NCI-H1105 (cell line): ENCODE data around the gene ILF3.
"Not testable (repeated sequence)": the region's sequence is repeated elsewhere in the genome, so short reads cannot be mapped to it uniquely, and the experiment has no call there.

Source experiments
- DNase-seq: peaks from one replicate; lab custom pipeline; 2025; lab: John Stamatoyannopoulos, UW

The ILF3 gene

DNA sequence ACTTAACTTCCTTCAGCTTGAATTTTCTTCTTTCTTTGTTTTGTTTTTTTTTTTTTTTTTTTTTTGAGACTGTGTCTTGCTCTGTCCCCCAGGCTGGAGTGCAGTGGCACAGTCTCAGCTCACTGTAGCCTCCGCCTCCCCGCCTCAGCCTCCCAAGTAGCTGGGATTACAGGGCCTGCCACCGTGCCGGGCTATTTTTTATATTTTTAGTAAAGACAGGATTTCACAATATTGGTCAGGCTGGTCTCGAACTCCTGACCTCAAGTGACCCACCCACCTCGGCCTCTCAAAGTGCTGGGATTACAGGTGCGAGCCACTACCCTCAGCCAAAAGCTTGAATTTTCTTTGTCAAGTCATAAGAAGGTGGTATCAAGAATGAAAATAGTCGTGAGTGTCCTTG lies 21.1 kb downstream of the ILF3 start:
- DNase-seq = not testable (repeated sequence)

DNA sequence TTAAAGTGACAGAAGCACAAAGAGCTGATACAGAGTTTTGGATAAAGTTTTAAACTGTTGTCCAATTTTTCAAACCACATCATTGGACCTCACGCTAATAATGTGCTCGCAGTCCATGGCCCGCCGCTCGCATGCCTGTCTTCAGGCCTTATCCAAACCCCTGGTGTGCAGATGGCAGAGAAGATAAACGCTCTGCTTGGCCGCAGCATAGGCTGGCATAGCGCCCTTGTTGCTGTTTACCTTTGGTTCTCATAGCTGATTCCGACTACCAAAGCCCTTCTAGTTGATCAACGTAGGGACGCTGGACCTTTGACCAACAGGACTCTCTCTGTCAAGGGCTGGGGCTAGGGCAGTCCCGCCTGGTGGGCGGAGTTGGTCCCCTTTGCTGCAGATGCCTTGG lies 23.6 kb downstream of the ILF3 start:
- no peak for DNase-seq

DNA sequence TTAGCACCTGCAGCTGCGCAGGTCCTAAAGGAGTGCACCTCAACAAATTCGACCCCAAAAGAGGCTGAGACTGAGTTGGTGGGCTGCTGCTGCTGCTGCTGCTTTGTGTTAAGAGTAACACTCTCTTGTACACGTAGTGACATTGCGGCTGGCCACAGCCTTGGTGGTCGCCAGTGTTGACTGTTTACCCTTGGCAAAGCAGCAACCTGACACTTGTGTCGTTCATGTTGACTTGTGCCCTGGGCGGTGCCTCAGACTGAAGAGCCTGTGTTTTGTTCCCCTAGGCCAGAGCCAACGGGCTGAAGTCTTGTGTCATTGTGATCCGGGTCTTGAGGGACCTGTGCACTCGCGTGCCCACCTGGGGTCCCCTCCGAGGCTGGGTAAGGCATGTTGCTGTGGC lies 24.7 kb downstream of the ILF3 start:
- DNase-seq = no peak

DNA sequence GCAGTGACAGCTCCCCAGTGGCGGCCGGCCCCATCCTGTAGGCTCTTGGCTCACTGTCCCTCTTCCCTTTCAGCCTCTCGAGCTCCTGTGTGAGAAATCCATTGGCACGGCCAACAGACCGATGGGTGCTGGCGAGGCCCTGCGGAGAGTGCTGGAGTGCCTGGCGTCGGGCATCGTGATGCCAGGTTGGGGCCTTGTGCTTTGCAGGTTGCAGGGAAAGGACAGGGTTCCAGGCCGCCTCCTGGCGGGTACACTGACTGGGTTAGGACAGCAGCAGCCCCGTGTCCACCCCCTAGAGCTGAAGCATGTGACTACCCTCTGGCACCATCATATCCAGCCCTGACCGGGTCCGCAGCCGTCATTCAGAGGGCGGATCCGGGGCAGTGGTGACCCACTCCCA lies 25.6 kb downstream of the ILF3 start:
- DNase-seq = no peak

DNA sequence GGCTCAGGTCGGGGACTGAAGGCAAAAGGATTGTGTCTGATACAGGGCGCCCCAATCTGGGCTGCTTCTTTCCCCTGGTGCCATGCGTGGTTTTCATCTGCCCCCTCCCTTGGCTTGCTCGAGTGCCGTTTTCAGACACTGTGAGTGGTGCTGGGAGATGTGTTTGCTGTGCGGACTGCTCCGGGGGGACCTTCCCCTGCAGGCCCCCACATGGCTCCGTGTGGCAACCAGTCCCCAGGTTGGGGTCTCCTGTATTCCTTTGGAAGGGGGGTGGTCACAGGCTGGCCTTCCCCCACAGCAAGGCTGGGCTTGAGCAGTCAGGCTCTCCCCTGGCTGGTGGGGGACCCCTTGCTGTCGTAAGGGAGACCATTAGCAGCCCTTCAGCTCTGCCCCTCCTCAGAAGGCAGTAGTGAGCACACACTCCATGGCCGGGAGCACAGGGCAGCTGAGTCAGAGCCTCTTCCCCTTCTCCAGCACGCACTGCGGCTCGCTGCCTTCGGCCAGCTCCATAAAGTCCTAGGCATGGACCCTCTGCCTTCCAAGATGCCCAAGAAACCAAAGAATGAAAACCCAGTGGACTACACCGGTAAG lies 26.5 kb downstream of the ILF3 start:
- no peak for DNase-seq

DNA sequence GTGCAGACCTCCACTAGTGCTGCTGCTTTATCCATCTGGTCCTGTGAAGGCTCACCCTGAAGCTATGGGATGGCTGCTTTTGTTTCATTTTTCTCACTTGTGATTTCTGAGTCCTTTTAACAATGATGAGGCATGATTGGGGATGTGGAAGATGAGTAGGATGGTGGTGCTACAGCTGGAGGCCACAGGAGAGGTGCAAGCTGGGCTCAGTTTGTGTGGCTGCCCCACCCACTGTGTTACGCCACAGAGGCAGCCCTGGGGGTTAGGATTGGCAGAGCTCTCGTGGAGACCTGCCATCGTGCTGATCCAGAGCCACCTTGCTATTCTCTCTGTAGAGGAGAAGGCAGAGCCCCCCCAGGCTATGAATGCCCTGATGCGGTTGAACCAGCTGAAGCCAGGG lies 27.5 kb downstream of the ILF3 start:
- no peak for DNase-seq

DNA sequence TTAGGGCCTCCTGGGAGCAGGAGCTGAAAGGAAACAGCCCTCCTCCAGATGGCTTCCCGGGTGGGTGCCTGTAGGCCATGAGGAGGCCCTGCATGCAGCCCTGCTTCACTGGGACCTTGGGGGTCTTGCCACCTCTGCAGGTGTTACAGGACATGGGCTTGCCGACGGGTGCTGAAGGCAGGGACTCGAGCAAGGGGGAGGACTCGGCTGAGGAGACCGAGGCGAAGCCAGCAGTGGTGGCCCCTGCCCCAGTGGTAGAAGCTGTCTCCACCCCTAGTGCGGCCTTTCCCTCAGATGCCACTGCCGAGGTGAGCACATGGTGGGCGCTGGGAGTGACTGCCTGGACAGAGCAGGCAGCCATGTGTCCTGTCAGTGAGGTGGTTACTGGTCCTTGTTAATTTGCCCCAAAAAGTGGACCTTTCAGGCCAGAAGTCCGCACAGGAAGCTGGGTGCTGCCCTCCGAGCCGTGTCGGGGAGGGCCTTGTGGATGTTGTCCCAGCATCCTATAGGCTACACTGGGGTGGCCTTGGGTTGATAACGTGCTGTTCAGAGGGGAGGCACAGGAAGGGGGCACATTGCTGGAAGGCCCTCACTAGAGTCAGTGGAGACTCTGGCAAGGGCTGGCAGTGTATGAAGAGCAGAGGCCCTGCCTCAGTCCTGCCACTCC lies 28.4 kb downstream of the ILF3 start:
- DNase-seq = no peak

DNA sequence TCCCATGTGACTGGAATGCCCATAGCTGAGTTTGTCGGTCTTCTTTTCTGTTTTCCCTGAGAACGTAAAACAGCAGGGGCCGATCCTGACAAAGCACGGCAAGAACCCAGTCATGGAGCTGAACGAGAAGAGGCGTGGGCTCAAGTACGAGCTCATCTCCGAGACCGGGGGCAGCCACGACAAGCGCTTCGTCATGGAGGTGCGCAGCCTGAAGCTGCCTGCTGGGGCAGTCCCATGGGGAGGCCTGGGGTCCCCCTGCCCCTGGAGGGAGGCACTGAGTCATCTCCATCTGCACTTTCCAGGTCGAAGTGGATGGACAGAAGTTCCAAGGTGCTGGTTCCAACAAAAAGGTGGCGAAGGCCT lies 28.9 kb downstream of the ILF3 start:
- no peak for DNase-seq

DNA sequence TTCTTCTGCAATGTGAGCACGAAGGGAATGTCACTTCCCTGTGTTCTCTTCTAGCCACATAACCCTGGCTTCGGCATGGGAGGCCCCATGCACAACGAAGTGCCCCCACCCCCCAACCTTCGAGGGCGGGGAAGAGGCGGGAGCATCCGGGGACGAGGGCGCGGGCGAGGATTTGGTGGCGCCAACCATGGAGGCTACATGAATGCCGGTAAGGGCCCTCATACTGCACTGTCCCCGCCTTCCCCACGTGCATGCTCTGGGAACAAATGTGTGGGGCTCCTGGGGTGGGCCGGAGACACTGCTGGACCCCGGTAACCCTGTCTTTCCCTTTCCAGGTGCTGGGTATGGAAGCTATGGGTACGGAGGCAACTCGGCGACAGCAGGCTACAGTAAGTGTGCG lies 29.4 kb downstream of the ILF3 start:
- no peak for DNase-seq

DNA sequence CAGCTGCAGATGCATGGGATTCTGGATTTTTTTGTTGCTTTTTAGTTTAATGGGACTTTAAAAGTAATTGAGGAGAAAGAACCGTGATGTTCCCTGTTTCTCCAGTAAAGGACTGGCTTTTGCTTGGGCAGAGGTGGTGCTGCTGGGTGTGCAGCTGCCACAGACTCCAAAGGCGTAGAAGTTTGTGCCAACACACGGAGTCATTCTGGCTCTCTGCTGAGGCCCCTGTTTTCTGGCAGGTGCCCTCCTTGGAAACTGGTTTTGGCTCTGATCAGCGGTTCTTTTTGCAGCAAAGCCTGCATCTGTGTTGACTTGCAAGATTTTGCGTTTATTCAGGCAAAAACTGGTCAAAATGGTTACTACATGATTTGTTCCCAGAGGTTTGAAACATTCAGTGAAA lies 31.1 kb downstream of the ILF3 start:
- DNase-seq = no peak

DNA sequence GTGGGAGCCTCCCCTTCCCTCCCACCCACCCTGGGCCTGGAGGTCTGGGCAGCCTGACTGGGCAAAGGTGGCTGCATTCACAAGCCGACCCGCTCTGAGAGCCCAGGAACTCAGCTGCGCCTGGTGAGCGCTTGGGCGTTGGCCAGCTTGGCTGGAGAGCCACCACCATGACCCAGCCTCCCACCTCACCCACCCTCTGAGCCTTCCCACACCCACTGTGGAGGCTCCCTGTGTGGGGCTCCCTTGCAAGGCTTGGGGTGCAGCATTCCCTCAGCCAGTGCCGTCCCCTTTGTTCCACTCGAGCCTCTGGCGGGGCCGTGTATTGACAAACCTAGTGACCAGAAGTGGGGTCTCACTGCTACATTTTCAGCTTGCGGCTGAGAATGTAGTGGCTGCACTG lies 32.0 kb downstream of the ILF3 start:
- DNase-seq = no peak

DNA sequence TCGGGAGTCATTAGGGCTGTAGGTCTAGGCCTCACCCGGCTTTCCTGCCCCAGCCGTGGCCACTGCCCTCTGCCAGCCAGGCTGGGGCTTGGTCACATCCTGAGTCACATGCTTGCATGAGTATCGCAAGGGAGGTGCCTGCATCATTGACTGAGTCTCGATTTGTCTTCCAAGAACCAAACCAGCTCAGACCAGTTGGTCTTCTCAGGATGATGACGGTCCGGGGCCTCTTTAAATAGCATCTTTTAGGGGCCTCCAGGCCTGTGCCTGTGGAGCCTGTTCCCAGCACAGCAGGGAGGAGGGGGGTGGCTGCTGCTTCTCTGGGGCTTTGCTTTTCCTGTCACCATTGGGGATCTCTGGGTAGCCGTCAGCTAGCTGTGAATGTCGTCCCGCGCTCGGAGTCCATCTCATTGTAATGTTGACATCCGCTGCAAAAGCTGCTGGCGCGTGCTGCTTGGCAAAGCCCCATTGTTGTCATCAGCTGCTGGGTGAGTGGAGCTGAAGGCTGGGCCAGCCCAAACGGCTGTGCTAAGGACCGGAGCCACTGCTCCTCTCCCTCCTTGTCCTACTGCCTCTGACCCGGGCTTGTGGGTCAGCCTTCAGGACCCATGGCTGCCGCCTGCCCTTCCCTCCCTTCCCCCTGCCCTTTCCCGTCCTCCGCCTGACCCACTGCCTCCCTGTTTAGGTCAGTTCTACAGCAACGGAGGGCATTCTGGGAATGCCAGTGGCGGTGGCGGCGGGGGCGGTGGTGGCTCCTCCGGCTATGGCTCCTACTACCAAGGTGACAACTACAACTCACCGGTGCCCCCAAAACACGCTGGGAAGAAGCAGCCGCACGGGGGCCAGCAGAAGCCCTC lies 32.7 kb downstream of the ILF3 start:
- DNase-seq = no peak

DNA sequence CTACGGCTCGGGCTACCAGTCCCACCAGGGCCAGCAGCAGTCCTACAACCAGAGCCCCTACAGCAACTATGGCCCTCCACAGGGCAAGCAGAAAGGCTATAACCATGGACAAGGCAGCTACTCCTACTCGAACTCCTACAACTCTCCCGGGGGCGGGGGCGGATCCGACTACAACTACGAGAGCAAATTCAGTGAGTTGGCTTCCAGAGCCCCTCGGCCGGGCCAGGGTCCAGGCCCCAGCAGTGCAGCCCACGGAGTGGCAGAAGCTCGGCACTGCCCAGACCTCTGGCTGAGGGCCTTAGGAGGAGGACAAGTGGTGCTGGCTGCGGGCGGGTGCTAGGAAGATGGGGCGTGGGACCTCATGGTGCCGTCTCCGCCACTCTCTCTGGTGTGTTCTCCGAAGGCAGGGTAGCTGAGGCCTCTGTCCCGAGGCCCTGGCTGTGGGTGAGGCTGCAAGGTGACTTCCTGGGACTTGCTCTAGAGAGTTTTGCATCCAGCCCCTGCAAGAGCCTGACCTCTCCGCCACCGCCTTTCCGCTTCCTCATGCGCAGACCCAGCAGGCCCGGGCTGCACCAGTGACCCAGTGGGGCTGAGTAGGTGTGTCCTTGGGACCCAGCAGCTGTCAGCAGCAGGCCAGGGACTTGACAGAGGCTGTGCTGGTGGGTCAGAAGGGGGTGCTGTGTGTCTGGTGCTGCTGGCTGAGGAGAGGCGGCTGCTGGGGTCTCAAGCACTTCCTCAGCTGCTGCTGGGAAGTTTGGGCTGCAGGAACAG lies 33.6 kb downstream of the ILF3 start:
- DNase-seq = no peak

DNA sequence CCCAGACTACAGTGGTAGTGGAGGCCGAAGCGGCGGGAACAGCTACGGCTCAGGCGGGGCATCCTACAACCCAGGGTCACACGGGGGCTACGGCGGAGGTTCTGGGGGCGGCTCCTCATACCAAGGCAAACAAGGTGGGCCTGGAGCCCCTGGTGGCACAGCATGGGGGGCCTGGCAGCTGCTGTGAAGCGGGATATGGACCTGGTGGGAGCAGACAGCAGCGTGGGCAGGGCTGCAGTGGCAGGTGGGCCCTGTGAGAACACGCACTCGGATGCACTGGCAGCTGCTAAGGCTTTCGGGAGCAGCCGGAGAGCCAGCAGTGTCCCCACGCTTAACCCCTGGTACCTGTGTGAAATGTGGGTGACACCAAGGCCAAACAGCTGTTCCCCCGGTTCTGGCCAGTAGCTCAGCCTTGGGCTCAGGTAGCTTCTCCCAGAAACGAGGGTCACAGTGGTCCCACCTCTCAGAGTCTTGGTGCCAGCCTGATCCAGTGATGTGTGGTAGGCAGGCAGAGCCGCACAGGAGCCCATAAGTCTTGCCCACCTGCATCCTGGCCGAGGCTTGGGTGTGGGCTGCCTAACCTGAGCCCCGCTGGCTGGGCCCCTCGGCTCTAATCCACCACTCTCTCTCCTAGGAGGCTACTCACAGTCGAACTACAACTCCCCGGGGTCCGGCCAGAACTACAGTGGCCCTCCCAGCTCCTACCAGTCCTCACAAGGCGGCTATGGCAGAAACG lies 34.6 kb downstream of the ILF3 start:
- no peak for DNase-seq

DNA sequence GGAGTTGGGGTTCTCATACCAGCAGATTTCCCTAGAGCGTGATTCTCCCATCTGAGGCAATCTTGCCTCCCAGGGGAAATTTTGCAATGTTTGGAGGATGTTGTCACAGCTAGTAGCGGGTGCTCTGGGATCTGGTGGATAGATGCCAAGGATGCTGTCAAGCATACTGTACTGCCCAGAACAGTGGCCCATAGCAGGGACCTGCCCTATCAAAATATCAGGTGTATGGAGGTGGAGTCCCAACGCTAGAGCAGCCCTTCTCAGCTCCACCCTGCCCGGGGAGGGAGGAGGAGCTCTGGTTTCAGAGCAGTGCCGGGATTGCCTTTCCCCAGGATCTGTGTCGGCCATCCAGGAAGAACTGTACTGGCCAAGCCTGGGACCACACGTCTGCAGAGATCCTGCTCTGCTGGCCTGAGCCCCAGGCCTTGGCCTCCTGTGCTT lies 36.2 kb downstream of the ILF3 start:
- no peak for DNase-seq

DNA sequence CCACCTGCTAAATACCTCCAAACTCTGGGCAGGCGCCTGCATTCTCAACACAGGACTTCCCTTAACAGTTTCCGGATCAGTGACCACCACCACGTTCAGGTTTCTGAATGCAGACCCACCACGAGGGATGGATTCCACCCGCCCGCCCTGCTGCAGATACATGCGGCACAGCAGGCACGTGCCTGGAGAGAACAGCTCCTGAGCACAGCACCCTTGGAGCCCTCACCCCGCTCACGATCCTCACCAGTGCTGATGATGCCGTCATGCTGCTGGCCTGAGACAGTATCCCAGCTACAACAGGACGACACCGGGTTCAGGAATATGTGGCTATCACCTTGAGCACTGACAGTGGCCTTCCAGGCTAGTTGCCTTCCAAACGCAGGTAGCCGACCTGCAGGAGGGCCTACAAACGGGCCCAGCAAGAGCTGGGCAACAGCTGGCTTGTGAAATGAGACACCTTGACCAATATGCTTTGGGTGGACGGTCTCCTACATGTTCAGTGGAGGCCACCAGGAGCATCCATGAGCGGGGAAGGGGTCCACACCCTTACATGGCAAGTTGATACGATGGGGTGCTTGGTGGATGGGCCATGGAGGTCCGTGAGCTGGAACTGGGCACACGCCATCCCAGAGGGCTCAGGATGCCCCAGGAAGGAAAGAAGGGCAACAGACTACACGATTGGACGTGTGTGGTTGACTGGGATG lies 37.2 kb downstream of the ILF3 start:
- DNase-seq = no peak

DNA sequence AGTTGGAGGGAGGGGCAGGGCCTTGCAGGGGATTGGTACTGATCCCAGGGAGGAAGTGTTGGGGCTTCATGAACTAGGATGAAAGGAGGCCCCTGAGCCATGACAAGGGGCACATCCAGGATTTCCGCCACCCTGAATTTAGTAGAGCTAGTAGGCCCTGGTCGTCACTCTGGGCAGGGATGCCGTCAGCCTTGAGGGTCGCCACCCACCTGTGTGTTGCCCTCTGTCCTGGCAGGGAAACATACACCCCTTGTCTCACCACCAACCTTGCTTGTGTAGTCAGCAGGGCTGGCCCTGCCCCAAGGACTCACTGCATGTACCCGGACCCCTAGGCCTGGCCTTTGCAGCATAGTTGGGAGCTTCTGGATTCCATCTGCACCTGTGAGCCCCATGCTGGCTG lies 37.7 kb downstream of the ILF3 start:
- DNase-seq = no peak

DNA sequence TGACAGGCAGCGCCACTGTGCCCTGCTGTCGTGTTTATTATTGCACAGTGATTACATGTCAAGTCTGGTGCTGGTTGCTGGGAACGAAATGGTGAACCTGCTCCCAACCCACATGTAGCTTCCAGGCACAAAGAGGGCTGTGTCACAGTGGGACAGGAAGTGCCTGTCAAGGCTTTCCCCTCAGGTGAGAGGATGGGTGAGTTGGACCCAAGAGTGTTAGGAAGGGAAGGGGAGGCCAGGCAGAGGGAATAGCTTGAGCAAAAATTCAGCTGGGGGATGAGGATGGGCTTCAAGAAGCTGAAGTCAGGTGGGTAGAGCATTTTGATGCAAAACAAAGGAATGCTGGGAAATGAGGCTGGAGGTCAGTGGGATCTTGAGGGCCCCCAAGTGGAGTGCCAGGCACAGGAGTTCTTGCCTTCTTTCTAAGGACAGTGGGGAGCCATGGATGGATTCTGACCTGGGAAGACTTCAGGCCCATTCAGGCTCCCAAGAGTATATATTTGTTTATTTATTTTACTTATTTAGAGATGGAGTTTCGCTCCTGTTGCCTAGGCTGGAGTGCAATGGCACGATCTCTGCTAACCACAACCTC lies 38.6 kb downstream of the ILF3 start:
- DNase-seq = no peak

DNA sequence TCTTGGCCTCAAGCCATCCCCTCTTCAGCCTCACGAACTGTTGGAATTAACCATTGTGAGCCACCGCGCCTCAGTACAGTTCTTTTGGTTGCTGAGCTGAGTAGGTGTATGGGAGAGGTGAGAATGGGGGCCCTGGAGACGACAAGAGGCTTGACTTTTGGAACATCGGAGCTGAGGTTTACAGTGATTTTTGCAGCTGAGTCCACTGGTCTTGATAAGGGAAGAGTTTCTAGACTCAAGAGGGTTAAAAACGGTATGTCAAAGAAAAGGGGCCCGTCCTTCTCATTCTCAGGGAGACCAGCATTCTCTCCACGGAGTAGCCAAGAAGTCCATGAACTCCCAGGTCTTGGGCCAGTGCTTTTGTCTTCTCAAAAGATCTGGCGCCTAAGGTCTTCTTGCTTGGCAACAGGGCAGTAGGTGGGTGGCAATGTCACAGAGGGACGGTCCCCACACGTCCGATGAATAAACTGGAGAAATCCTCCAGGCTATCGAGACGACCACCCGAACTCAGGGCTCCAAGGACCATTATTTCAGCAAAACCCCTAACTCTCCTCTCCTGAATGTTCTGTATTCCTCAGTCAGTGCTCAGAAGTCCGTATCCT lies 40.7 kb downstream of the ILF3 start:
- peak; percentile 6 for DNase-seq
